OCI-LY1 (cell line): Measurements from ENCODE around the gene ARHGEF16.

Experiments
- EZH2 ChIP-seq: fragments of 200-600 bp; sonication (generic), shearing (Covaris generic); IDR thresholded peaks from 2 replicates; pipeline ENCODE4 v1.8.0; 2017; ENCODE audit warnings: borderline replicate concordance, mixed run types, mild to moderate bottlenecking, antibody characterized with exemption, low read length, moderate library complexity, mixed read lengths
- TF ChIP-seq, protein P1 (sequence below): fragments of 200-600 bp; sonication (generic), shearing (Covaris generic); IDR thresholded peaks from 2 replicates; pipeline ENCODE4 v1.5.1; 2017; ENCODE audit warnings: mild to moderate bottlenecking, antibody characterized with exemption, low read length, moderate library complexity, mixed read lengths

DNA sequence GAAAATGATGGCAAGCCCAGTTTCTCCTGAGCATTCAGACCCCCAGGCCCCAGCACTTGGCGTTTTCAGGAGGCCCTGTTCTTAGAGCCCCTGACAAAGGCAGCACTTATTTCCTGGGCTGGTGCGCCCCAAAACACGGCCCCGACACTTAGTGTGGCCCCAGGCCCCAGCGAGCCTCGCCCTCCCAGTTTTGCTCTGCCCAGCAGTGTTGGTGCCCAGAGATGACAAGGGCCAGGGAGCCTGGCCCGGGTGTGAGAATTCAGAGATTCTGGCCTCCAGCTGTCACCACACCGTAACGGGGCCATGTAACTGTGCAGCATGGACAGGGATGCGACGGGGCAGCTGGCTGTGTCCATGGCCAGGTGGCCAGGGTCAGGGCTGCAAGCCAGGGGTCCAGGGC is 18.0 kb upstream of the ARHGEF16 start:
- TF ChIP-seq, protein P1, sequence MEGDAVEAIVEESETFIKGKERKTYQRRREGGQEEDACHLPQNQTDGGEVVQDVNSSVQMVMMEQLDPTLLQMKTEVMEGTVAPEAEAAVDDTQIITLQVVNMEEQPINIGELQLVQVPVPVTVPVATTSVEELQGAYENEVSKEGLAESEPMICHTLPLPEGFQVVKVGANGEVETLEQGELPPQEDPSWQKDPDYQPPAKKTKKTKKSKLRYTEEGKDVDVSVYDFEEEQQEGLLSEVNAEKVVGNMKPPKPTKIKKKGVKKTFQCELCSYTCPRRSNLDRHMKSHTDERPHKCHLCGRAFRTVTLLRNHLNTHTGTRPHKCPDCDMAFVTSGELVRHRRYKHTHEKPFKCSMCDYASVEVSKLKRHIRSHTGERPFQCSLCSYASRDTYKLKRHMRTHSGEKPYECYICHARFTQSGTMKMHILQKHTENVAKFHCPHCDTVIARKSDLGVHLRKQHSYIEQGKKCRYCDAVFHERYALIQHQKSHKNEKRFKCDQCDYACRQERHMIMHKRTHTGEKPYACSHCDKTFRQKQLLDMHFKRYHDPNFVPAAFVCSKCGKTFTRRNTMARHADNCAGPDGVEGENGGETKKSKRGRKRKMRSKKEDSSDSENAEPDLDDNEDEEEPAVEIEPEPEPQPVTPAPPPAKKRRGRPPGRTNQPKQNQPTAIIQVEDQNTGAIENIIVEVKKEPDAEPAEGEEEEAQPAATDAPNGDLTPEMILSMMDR, result no peak
- no peak for TF ChIP-seq EZH2
